GM23338 (cell line): Measurements from ENCODE around the gene WDR54. TPM values are rescaled to one million over a fixed set of nuclear protein-coding genes. Genes with fewer than 3 reads are reported as not detected.

Experiments
- ATAC-seq: fragments of 200-7000 bp; cut with Tn5 transposase; 3 replicates; pipeline ENCODE4 v1.9.1; 2020
- DNase-seq: peaks from one replicate; pipeline ENCODE4 v3.0.0-alpha.2; 2015; ENCODE audit warnings: low spot score
- H2AFZ ChIP-seq: fragments of 200-600 bp; sonication (generic); 2 replicates; pipeline ENCODE4 v1.8.0; 2016; ENCODE audit warnings: antibody characterized with exemption, mild to moderate bottlenecking, moderate library complexity
- H3F3A ChIP-seq: fragments of 200-600 bp; sonication (generic); replicated peaks from 2 replicates; pipeline ENCODE4 v1.8.0; 2017; ENCODE audit warnings: antibody characterized with exemption, mixed run types, low read depth
- H3K27ac ChIP-seq: fragments of 200-600 bp; sonication (generic); 2 replicates; pipeline ENCODE4 v1.6.1; 2016; ENCODE audit warnings: low read depth
- H3K27me3 ChIP-seq: fragments of 200-600 bp; sonication (generic); 2 replicates; pipeline ENCODE4 v1.8.0; 2016; ENCODE audit warnings: mild to moderate bottlenecking, mixed run types, moderate library complexity; ENCODE audit not compliant: insufficient read depth
- H3K36me3 ChIP-seq: fragments of 200-600 bp; sonication (generic); 2 replicates; pipeline ENCODE4 v1.8.0; 2016; ENCODE audit warnings: mild to moderate bottlenecking; ENCODE audit not compliant: insufficient read depth
- H3K4me1 ChIP-seq: fragments of 200-600 bp; sonication (generic); 2 replicates; pipeline ENCODE4 v1.8.0; 2016; ENCODE audit warnings: mild to moderate bottlenecking, moderate library complexity; ENCODE audit not compliant: insufficient read depth
- H3K4me2 ChIP-seq: fragments of 200-600 bp; sonication (generic); 2 replicates; pipeline ENCODE4 v1.7.1; 2017; ENCODE audit warnings: mixed run types
- H3K4me3 ChIP-seq: fragments of 200-600 bp; sonication (generic); 2 replicates; pipeline ENCODE4 v1.6.1; 2016; ENCODE audit warnings: mixed run types
- H3K79me2 ChIP-seq: fragments of 200-600 bp; sonication (generic); replicated peaks from 2 replicates; pipeline ENCODE4 v1.8.0; 2017; ENCODE audit warnings: mild to moderate bottlenecking; ENCODE audit not compliant: insufficient read depth
- H3K9me2 ChIP-seq: fragments of 200-600 bp; sonication (generic); 2 replicates; pipeline ENCODE4 v1.8.0; 2017; ENCODE audit not compliant: insufficient read depth
- H4K20me1 ChIP-seq: fragments of 200-600 bp; sonication (generic); replicated peaks from 2 replicates; pipeline ENCODE4 v1.8.0; 2017; ENCODE audit warnings: mild to moderate bottlenecking; ENCODE audit not compliant: insufficient read depth
- H3K27ac Mint-ChIP-seq: 2 replicates; pipeline ENCODE4 v1.8.0; 2020; ENCODE audit warnings: inconsistent platforms, mild to moderate bottlenecking, moderate library complexity, mixed read lengths
- H3K27me3 Mint-ChIP-seq: 3 replicates; pipeline ENCODE4 v1.8.0; 2022; ENCODE audit warnings: low read depth, mild to moderate bottlenecking, moderate library complexity, mixed read lengths, inconsistent platforms; ENCODE audit not compliant: insufficient read depth, poor library complexity
- H3K36me3 Mint-ChIP-seq: 3 replicates; pipeline ENCODE4 v1.8.0; 2021; ENCODE audit warnings: low read depth, mild to moderate bottlenecking, inconsistent platforms, moderate library complexity, mixed read lengths
- H3K4me1 Mint-ChIP-seq: 3 replicates; pipeline ENCODE4 v1.8.0; 2020; ENCODE audit warnings: mild to moderate bottlenecking, inconsistent platforms, mixed read lengths
- H3K4me3 Mint-ChIP-seq: 3 replicates; pipeline ENCODE4 v1.8.0; 2021; ENCODE audit warnings: moderate library complexity, mild to moderate bottlenecking, inconsistent platforms, mixed read lengths
- H3K9me3 Mint-ChIP-seq: 3 replicates; pipeline ENCODE4 v1.8.0; 2020; ENCODE audit warnings: moderate library complexity, mild to moderate bottlenecking, inconsistent platforms, mixed read lengths
- CREB1 ChIP-seq: fragments of 250-450 bp; sonication (Bioruptor Pico); IDR thresholded peaks from 2 replicates; pipeline ENCODE4 v1.5.0; 2020; ENCODE audit warnings: low read depth, mild to moderate bottlenecking, moderate library complexity
- EZH2 ChIP-seq: fragments of 200-600 bp; sonication (generic); IDR thresholded peaks from one replicate; pipeline ENCODE4 v1.8.0; 2017; ENCODE audit warnings: antibody characterized with exemption, mild to moderate bottlenecking, low read depth; ENCODE audit not compliant: unreplicated experiment
- EZH2phosphoT487 ChIP-seq: fragments of 200-600 bp; sonication (generic); IDR thresholded peaks from one replicate; pipeline ENCODE4 v1.8.1; 2018; ENCODE audit warnings: antibody characterized with exemption; ENCODE audit not compliant: unreplicated experiment
- NANOG ChIP-seq: IDR thresholded peaks from 2 replicates; pipeline ENCODE4 v1.6.1; 2016; ENCODE audit warnings: antibody characterized with exemption, borderline replicate concordance
- POLR2AphosphoS5 ChIP-seq: IDR thresholded peaks from 2 replicates; pipeline ENCODE4 v1.6.1; 2016; ENCODE audit warnings: antibody characterized with exemption, low read depth
- STAT1 ChIP-seq: IDR thresholded peaks from one replicate; pipeline ENCODE4 v1.6.1; 2016; ENCODE audit warnings: antibody characterized with exemption; ENCODE audit not compliant: unreplicated experiment
- ZNF114 ChIP-seq: fragments of 250-450 bp; sonication (Bioruptor Pico); IDR thresholded peaks from 2 replicates; pipeline ENCODE4 v1.5.0; 2020; ENCODE audit warnings: mild to moderate bottlenecking, moderate library complexity
- ZNF331 ChIP-seq: fragments of 250-450 bp; sonication (Bioruptor Pico); IDR thresholded peaks from 2 replicates; pipeline ENCODE4 v1.5.0; 2020; ENCODE audit warnings: low read depth, mild to moderate bottlenecking, moderate library complexity
- polyA plus RNA-seq: library from polyadenylated mRNA; unstranded; fragments of >200 nt; fragmentation: Nextera tagmentation; extraction: Ambion mirVana; gene quantifications from 2 replicates; pipeline ENCODE4 v1.2.1, GENCODE V29; 2016
- total RNA-seq: library from RNA; depleted of rRNA; stranded (reverse); fragments of >200 nt; shearing (Covaris generic); gene quantifications from 2 replicates; pipeline ENCODE4 v1.2.3, GENCODE V29; 2014
- TF ChIP-seq, protein P1 (sequence below): IDR thresholded peaks from 2 replicates; pipeline ENCODE4 v1.6.1; 2016; ENCODE audit warnings: antibody characterized with exemption
- TF ChIP-seq, protein P2 (sequence below), 2 experiments: fragments of 200-600 bp in 1 of 2; sonication (generic) in 1 of 2; conservative IDR thresholded peaks; 2 replicates each; pipeline versions ENCODE4 v1.5.1 to v1.6.1; 2016 to 2017; ENCODE audit warnings: antibody characterized with exemption in 2 of 2, low read depth in 2 of 2, mild to moderate bottlenecking in 2 of 2, moderate library complexity in 1 of 2
- TF ChIP-seq, protein P3 (sequence below): fragments of 250-450 bp; sonication (Bioruptor Pico); IDR thresholded peaks from 2 replicates; pipeline ENCODE4 v1.5.0; 2020; ENCODE audit warnings: mild to moderate bottlenecking, moderate library complexity

Gene WDR54
- total and polyA plus RNA-seq, 2 experiments from 2014 or later: 41.3 to 42.6 TPM

DNA sequence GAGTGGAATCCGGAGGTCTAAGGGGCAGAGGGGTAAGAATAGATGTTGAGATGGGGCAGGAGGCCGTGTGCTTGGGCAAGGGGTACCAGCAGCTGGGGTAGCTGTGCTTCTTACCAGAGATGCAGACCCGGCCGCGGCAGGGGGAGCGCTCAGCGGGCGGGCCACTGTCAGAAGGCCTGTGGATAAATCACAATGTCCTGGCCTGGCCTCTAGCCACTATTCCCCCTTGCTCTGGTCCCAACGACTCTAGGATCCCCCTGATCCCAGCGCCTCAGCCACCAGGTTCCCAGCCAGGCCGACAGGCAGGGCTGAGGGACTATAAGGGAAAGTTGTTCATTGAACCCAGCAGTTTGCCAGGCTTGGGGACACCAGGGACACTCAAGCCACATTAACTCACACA, 9.0 kb downstream of the WDR54 start:
- Histone ChIP-seq H2AFZ (no peak overlapping the region), H4K20me1 (peaks cover 16% of the 10 kb centered on the region), H3K27me3 (no peaks in the 10 kb centered on the region), H3K4me3 (no peak overlapping the region), H3K36me3 (peaks cover 8% of the 10 kb centered on the region; the same call in 1 of the 2 replicates), H3K4me1 (no peaks in the 10 kb centered on the region), H3K4me2 (no peak overlapping the region), H3F3A (0 out of 2 replicates have a peak, but pooled peaks cover 7% of the 10 kb centered on the region), H3K27ac (no peak overlapping the region), H3K79me2 (peaks cover 17% of the 10 kb centered on the region), H3K9me2 (no peaks in the 10 kb centered on the region)
- Mint-ChIP-seq H3K9me3 (no peaks in the 10 kb centered on the region), H3K27me3 (peaks cover 5% of the 10 kb centered on the region), H3K27ac (no peak overlapping the region), H3K4me1 (peaks cover 2% of the 10 kb centered on the region; the same call in 1 of the 3 replicates), H3K36me3 (peaks cover 73% of the 10 kb centered on the region), H3K4me3 (no peak overlapping the region)
- TF ChIP-seq, protein P1, sequence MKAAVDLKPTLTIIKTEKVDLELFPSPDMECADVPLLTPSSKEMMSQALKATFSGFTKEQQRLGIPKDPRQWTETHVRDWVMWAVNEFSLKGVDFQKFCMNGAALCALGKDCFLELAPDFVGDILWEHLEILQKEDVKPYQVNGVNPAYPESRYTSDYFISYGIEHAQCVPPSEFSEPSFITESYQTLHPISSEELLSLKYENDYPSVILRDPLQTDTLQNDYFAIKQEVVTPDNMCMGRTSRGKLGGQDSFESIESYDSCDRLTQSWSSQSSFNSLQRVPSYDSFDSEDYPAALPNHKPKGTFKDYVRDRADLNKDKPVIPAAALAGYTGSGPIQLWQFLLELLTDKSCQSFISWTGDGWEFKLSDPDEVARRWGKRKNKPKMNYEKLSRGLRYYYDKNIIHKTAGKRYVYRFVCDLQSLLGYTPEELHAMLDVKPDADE: no peak
- TF ChIP-seq ZNF114 (CRISPR knock-in tag): no peak
- no peak for TF ChIP-seq ZNF331 (CRISPR knock-in tag)
- no peak for TF ChIP-seq EZH2phosphoT487
- no peak for TF ChIP-seq POLR2AphosphoS5
- no peak for TF ChIP-seq EZH2
- no peak for TF ChIP-seq NANOG
- TF ChIP-seq CREB1: no peak
- no peak for TF ChIP-seq STAT1
- ATAC-seq (no peak), DNase-seq (no peak)

DNA sequence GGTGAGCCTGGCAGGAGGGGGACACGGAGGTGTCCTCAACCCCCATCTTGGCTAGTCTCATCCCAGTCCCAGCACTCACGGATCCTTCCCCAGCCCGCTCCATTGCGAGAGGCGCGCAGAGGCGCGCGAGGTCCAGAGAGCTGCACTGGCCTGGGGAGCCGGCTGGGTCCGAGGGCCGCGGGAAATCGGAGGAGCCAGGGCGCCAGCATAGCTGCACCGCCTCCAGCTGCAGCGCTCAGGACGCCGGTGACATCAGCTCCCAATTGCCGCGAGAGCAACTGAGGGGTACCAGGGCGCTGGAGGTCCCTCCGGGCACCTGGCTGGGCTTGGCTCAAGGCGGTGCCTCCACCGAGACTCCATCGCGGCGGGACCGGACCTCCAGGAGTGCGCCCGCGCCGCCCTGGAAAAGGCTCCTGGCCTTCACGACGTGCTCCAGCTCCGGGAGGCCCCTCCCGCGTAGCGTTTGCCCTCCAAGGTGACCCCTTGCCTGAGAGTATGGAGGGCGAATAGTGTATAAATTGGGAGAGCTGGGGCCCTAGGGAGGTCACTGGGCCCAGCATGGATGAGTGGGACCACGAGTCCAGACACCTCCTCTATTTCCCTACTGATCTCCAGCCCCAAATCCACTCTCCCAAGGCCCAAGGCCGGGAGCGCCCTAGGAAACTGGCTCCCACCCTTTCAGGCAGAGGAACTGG, 14.7 kb downstream of the WDR54 start:
- ATAC-seq (peak; percentile 20), DNase-seq (peak; percentile 60)
- Mint-ChIP-seq H3K4me1 (peaks cover 40% of the 10 kb centered on the region), H3K4me3 (no peak overlapping the region; the same call in 2 of the 3 replicates), H3K9me3 (no peaks in the 10 kb centered on the region), H3K27me3 (peaks cover 20% of the 10 kb centered on the region), H3K36me3 (peaks cover 41% of the 10 kb centered on the region), H3K27ac (peak overlapping the region; percentile 89; the same call in 1 of the 2 replicates)
- no peaks in the 10 kb centered on the region for H3K9me2 ChIP-seq
- no peaks in the 10 kb centered on the region for H3K36me3 ChIP-seq
- H3F3A ChIP-seq: peaks cover 8% of the 10 kb centered on the region
- peak overlapping the region; percentile 50 for H3K4me3 ChIP-seq
- H2AFZ ChIP-seq: no peak overlapping the region; the same call in 1 of the 2 replicates
- H3K4me1 ChIP-seq: peaks cover 35% of the 10 kb centered on the region
- H3K4me2 ChIP-seq: peak overlapping the region; percentile 73
- peaks cover 60% of the 10 kb centered on the region for H3K79me2 ChIP-seq
- 0 out of 2 replicates have a peak overlapping the region, but pooled peaks have one; percentile 45 for H3K27ac ChIP-seq
- H4K20me1 ChIP-seq: peaks cover 34% of the 10 kb centered on the region
- no peaks in the 10 kb centered on the region for H3K27me3 ChIP-seq
- no peak for TF ChIP-seq STAT1
- no peak for TF ChIP-seq CREB1
- no peak for TF ChIP-seq NANOG
- TF ChIP-seq, protein P2, sequence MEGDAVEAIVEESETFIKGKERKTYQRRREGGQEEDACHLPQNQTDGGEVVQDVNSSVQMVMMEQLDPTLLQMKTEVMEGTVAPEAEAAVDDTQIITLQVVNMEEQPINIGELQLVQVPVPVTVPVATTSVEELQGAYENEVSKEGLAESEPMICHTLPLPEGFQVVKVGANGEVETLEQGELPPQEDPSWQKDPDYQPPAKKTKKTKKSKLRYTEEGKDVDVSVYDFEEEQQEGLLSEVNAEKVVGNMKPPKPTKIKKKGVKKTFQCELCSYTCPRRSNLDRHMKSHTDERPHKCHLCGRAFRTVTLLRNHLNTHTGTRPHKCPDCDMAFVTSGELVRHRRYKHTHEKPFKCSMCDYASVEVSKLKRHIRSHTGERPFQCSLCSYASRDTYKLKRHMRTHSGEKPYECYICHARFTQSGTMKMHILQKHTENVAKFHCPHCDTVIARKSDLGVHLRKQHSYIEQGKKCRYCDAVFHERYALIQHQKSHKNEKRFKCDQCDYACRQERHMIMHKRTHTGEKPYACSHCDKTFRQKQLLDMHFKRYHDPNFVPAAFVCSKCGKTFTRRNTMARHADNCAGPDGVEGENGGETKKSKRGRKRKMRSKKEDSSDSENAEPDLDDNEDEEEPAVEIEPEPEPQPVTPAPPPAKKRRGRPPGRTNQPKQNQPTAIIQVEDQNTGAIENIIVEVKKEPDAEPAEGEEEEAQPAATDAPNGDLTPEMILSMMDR (conservative IDR thresholded peaks at IDR 0.05; ENCODE audit: low read depth in 2 of 2): no peak
- no peak for TF ChIP-seq ZNF114 (CRISPR knock-in tag)
- no peak for TF ChIP-seq POLR2AphosphoS5
- TF ChIP-seq, protein P3, sequence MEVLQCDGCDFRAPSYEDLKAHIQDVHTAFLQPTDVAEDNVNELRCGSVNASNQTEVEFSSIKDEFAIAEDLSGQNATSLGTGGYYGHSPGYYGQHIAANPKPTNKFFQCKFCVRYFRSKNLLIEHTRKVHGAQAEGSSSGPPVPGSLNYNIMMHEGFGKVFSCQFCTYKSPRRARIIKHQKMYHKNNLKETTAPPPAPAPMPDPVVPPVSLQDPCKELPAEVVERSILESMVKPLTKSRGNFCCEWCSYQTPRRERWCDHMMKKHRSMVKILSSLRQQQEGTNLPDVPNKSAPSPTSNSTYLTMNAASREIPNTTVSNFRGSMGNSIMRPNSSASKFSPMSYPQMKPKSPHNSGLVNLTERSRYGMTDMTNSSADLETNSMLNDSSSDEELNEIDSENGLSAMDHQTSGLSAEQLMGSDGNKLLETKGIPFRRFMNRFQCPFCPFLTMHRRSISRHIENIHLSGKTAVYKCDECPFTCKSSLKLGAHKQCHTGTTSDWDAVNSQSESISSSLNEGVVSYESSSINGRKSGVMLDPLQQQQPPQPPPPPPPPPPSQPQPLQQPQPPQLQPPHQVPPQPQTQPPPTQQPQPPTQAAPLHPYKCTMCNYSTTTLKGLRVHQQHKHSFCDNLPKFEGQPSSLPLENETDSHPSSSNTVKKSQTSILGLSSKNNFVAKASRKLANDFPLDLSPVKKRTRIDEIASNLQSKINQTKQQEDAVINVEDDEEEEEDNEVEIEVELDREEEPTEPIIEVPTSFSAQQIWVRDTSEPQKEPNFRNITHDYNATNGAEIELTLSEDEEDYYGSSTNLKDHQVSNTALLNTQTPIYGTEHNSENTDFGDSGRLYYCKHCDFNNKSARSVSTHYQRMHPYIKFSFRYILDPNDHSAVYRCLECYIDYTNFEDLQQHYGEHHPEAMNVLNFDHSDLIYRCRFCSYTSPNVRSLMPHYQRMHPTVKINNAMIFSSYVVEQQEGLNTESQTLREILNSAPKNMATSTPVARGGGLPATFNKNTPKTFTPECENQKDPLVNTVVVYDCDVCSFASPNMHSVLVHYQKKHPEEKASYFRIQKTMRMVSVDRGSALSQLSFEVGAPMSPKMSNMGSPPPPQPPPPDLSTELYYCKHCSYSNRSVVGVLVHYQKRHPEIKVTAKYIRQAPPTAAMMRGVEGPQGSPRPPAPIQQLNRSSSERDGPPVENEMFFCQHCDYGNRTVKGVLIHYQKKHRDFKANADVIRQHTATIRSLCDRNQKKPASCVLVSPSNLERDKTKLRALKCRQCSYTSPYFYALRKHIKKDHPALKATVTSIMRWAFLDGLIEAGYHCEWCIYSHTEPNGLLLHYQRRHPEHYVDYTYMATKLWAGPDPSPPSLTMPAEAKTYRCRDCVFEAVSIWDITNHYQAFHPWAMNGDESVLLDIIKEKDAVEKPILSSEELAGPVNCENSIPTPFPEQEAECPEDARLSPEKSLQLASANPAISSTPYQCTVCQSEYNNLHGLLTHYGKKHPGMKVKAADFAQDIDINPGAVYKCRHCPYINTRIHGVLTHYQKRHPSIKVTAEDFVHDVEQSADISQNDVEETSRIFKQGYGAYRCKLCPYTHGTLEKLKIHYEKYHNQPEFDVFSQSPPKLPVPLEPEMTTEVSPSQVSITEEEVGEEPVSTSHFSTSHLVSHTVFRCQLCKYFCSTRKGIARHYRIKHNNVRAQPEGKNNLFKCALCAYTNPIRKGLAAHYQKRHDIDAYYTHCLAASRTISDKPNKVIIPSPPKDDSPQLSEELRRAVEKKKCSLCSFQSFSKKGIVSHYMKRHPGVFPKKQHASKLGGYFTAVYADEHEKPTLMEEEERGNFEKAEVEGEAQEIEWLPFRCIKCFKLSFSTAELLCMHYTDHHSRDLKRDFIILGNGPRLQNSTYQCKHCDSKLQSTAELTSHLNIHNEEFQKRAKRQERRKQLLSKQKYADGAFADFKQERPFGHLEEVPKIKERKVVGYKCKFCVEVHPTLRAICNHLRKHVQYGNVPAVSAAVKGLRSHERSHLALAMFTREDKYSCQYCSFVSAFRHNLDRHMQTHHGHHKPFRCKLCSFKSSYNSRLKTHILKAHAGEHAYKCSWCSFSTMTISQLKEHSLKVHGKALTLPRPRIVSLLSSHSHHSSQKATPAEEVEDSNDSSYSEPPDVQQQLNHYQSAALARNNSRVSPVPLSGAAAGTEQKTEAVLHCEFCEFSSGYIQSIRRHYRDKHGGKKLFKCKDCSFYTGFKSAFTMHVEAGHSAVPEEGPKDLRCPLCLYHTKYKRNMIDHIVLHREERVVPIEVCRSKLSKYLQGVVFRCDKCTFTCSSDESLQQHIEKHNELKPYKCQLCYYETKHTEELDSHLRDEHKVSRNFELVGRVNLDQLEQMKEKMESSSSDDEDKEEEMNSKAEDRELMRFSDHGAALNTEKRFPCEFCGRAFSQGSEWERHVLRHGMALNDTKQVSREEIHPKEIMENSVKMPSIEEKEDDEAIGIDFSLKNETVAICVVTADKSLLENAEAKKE (CRISPR knock-in tag): no peak
- no peak for TF ChIP-seq EZH2phosphoT487
- no peak for TF ChIP-seq EZH2
